ENCODE measurements around the gene ITGBL1. TPM values are rescaled to one million over a fixed set of nuclear protein-coding genes. Genes with fewer than 3 reads are reported as not detected.
"Not testable (repeated sequence)": the region's sequence is repeated elsewhere in the genome, so short reads cannot be mapped to it uniquely, and the experiment has no call there.

The ITGBL1 gene
- total RNA-seq, 1 experiment from 2014 or later = 0.89 TPM

- H4K20me1 ChIP-seq (ENCODE audit: insufficient read depth, low read depth, low read length) = no peaks in the 10 kb centered on the region
- no peak overlapping the region for H3K27ac ChIP-seq (ENCODE audit: low read length)
- no peaks in the 10 kb centered on the region for H3K36me3 ChIP-seq (ENCODE audit: insufficient read depth, low read length)
- no peak for DNase-seq
- no peaks in the 10 kb centered on the region for H3K4me1 ChIP-seq (ENCODE audit: low read length)
- H3K4me3 ChIP-seq (ENCODE audit: low read length) = no peak overlapping the region
- no peak overlapping the region for H3K4me2 ChIP-seq (ENCODE audit: low read depth, low read length, poor library complexity, severe bottlenecking)
- no peaks in the 10 kb centered on the region for H3K79me2 ChIP-seq (ENCODE audit: low read length)
- H3K9me2 ChIP-seq (replicated peaks; ENCODE audit: insufficient read depth, low read length) = no peaks in the 10 kb centered on the region
- H3K9me3 ChIP-seq (ENCODE audit: low read length) = no peaks in the 10 kb centered on the region
- no peaks in the 10 kb centered on the region for H3K27me3 ChIP-seq (ENCODE audit: low read length)
- H2AFZ ChIP-seq (ENCODE audit: low read length) = no peak overlapping the region
- no peak overlapping the region for H3K9ac ChIP-seq (ENCODE audit: low read length)
Observed at GRCh38 chr13:101523154-101524131, 71.0 kb downstream of the ITGBL1 start.

- Histone ChIP-seq H4K20me1 (ENCODE audit: insufficient read depth, low read depth, low read length) (no peaks in the 10 kb centered on the region), H3K27me3 (ENCODE audit: low read length) (no peaks in the 10 kb centered on the region), H3K4me3 (ENCODE audit: low read length) (no peak overlapping the region), H3K27ac (ENCODE audit: low read length) (no peak overlapping the region), H3K36me3 (ENCODE audit: insufficient read depth, low read length) (no peaks in the 10 kb centered on the region), H3K9ac (ENCODE audit: low read length) (no peak overlapping the region), H3K4me1 (ENCODE audit: low read length) (no peaks in the 10 kb centered on the region), H3K9me3 (ENCODE audit: low read length) (no peaks in the 10 kb centered on the region), H2AFZ (ENCODE audit: low read length) (no peak overlapping the region), H3K4me2 (ENCODE audit: low read depth, low read length, poor library complexity, severe bottlenecking) (no peak overlapping the region), H3K9me2 (replicated peaks; ENCODE audit: insufficient read depth, low read length) (no peaks in the 10 kb centered on the region), H3K79me2 (ENCODE audit: low read length) (no peaks in the 10 kb centered on the region)
- DNase-seq = no peak
Observed at GRCh38 chr13:101527130-101527529, 74.7 kb downstream of the ITGBL1 start.

GRCh38 chr13:101529422-101529821, 76.9 kb downstream of the ITGBL1 start:
- Histone ChIP-seq H3K27ac (ENCODE audit: low read length) (no peak overlapping the region), H3K36me3 (ENCODE audit: insufficient read depth, low read length) (no peaks in the 10 kb centered on the region), H3K79me2 (ENCODE audit: low read length) (no peaks in the 10 kb centered on the region), H3K4me3 (ENCODE audit: low read length) (no peak overlapping the region), H3K27me3 (ENCODE audit: low read length) (no peaks in the 10 kb centered on the region), H4K20me1 (ENCODE audit: insufficient read depth, low read depth, low read length) (no peaks in the 10 kb centered on the region), H3K9me3 (ENCODE audit: low read length) (no peaks in the 10 kb centered on the region), H3K9me2 (replicated peaks; ENCODE audit: insufficient read depth, low read length) (no peaks in the 10 kb centered on the region), H3K9ac (ENCODE audit: low read length) (no peak overlapping the region), H3K4me1 (ENCODE audit: low read length) (no peaks in the 10 kb centered on the region), H2AFZ (ENCODE audit: low read length) (no peak overlapping the region), H3K4me2 (ENCODE audit: low read depth, low read length, poor library complexity, severe bottlenecking) (no peak overlapping the region)
- DNase-seq = no peak

GRCh38 chr13:101530293-101530692, 77.8 kb downstream of the ITGBL1 start:
- H3K27me3 ChIP-seq (ENCODE audit: low read length) = no peaks in the 10 kb centered on the region
- no peaks in the 10 kb centered on the region for H3K9me2 ChIP-seq (replicated peaks; ENCODE audit: insufficient read depth, low read length)
- H3K79me2 ChIP-seq (ENCODE audit: low read length) = no peaks in the 10 kb centered on the region
- no peak overlapping the region for H3K9ac ChIP-seq (ENCODE audit: low read length)
- H2AFZ ChIP-seq (ENCODE audit: low read length) = no peak overlapping the region
- no peak overlapping the region for H3K4me2 ChIP-seq (ENCODE audit: low read depth, low read length, poor library complexity, severe bottlenecking)
- no peak overlapping the region for H3K4me3 ChIP-seq (ENCODE audit: low read length)
- H3K9me3 ChIP-seq (ENCODE audit: low read length) = no peaks in the 10 kb centered on the region
- H4K20me1 ChIP-seq (ENCODE audit: insufficient read depth, low read depth, low read length) = no peaks in the 10 kb centered on the region
- no peaks in the 10 kb centered on the region for H3K4me1 ChIP-seq (ENCODE audit: low read length)
- no peak overlapping the region for H3K27ac ChIP-seq (ENCODE audit: low read length)
- DNase-seq = no peak
- no peaks in the 10 kb centered on the region for H3K36me3 ChIP-seq (ENCODE audit: insufficient read depth, low read length)

- Histone ChIP-seq H3K4me2 (ENCODE audit: low read depth, low read length, poor library complexity, severe bottlenecking) (no peak overlapping the region), H3K79me2 (ENCODE audit: low read length) (no peaks in the 10 kb centered on the region), H3K4me3 (ENCODE audit: low read length) (no peak overlapping the region), H3K9me2 (replicated peaks; ENCODE audit: insufficient read depth, low read length) (no peaks in the 10 kb centered on the region), H3K9ac (ENCODE audit: low read length) (no peak overlapping the region), H3K36me3 (ENCODE audit: insufficient read depth, low read length) (no peaks in the 10 kb centered on the region), H3K4me1 (ENCODE audit: low read length) (no peaks in the 10 kb centered on the region), H3K27ac (ENCODE audit: low read length) (no peak overlapping the region), H2AFZ (ENCODE audit: low read length) (no peak overlapping the region), H3K27me3 (ENCODE audit: low read length) (no peaks in the 10 kb centered on the region), H3K9me3 (ENCODE audit: low read length) (no peaks in the 10 kb centered on the region), H4K20me1 (ENCODE audit: insufficient read depth, low read depth, low read length) (no peaks in the 10 kb centered on the region)
- no peak for DNase-seq
Observed at GRCh38 chr13:101535192-101535746, 82.8 kb downstream of the ITGBL1 start.

GRCh38 chr13:101536079-101536478, 83.6 kb downstream of the ITGBL1 start:
- Histone ChIP-seq H3K27me3 (ENCODE audit: low read length) (no peaks in the 10 kb centered on the region), H3K9ac (ENCODE audit: low read length) (no peak overlapping the region), H2AFZ (ENCODE audit: low read length) (no peak overlapping the region), H3K4me1 (ENCODE audit: low read length) (no peaks in the 10 kb centered on the region), H3K4me3 (ENCODE audit: low read length) (no peak overlapping the region), H3K36me3 (ENCODE audit: insufficient read depth, low read length) (no peaks in the 10 kb centered on the region), H3K9me2 (replicated peaks; ENCODE audit: insufficient read depth, low read length) (no peaks in the 10 kb centered on the region), H3K9me3 (ENCODE audit: low read length) (no peaks in the 10 kb centered on the region), H3K79me2 (ENCODE audit: low read length) (no peaks in the 10 kb centered on the region), H3K4me2 (ENCODE audit: low read depth, low read length, poor library complexity, severe bottlenecking) (no peak overlapping the region), H4K20me1 (ENCODE audit: insufficient read depth, low read depth, low read length) (no peaks in the 10 kb centered on the region), H3K27ac (ENCODE audit: low read length) (no peak overlapping the region)
- no peak for DNase-seq

- not testable (repeated sequence) for H2AFZ ChIP-seq (ENCODE audit: low read length); H3K36me3 ChIP-seq (ENCODE audit: insufficient read depth, low read length); DNase-seq; H3K9me2 ChIP-seq (replicated peaks; ENCODE audit: insufficient read depth, low read length); H3K9me3 ChIP-seq (ENCODE audit: low read length); H3K4me3 ChIP-seq (ENCODE audit: low read length); H3K4me2 ChIP-seq (ENCODE audit: low read depth, low read length, poor library complexity, severe bottlenecking); H3K4me1 ChIP-seq (ENCODE audit: low read length); H3K79me2 ChIP-seq (ENCODE audit: low read length); H4K20me1 ChIP-seq (ENCODE audit: insufficient read depth, low read depth, low read length); H3K27ac ChIP-seq (ENCODE audit: low read length); H3K9ac ChIP-seq (ENCODE audit: low read length); H3K27me3 ChIP-seq (ENCODE audit: low read length)
Observed at GRCh38 chr13:101544544-101544943, 92.1 kb downstream of the ITGBL1 start.

- H3K4me2 ChIP-seq (ENCODE audit: low read depth, low read length, poor library complexity, severe bottlenecking) = no peak overlapping the region
Observed at GRCh38 chr13:101544979-101545378, 92.5 kb downstream of the ITGBL1 start.

More at GRCh38 chr13:101544979-101545378, 92.5 kb downstream of the ITGBL1 start:
- H2AFZ ChIP-seq (ENCODE audit: low read length) = no peak overlapping the region
- no peak overlapping the region for H3K27ac ChIP-seq (ENCODE audit: low read length)
- H3K9ac ChIP-seq (ENCODE audit: low read length) = no peak overlapping the region
- DNase-seq = no peak
- no peaks in the 10 kb centered on the region for H4K20me1 ChIP-seq (ENCODE audit: insufficient read depth, low read depth, low read length)
- H3K4me1 ChIP-seq (ENCODE audit: low read length) = no peaks in the 10 kb centered on the region
- H3K36me3 ChIP-seq (ENCODE audit: insufficient read depth, low read length) = no peaks in the 10 kb centered on the region
- H3K9me3 ChIP-seq (ENCODE audit: low read length) = no peaks in the 10 kb centered on the region
- no peaks in the 10 kb centered on the region for H3K9me2 ChIP-seq (replicated peaks; ENCODE audit: insufficient read depth, low read length)
- H3K79me2 ChIP-seq (ENCODE audit: low read length) = no peaks in the 10 kb centered on the region
- H3K27me3 ChIP-seq (ENCODE audit: low read length) = no peaks in the 10 kb centered on the region
- H3K4me3 ChIP-seq (ENCODE audit: low read length) = no peak overlapping the region

Measured in Karpas-422 (cell line).